OCI-LY7 (cell line): ENCODE measurements around the gene INTS1. TPM values are rescaled to one million over a fixed set of nuclear protein-coding genes. Genes with fewer than 3 reads are reported as not detected.

Experiments
- BruUV-seq: library from RNA; stranded (reverse); fragments of 400-500 nt; replicated peaks from 2 replicates; lab custom pipeline; 2021; lab: Mats Ljungman, UMichigan
- CTCF ChIA-PET: fragments of 300-600 bp; sonication (Branson Sonifier 250); formaldehyde crosslinking; loops from one replicate; lab custom pipeline; 2022; ENCODE audit warnings: antibody characterized with exemption; ENCODE audit not compliant: unreplicated experiment; lab: Charles Lee
- POLR2A ChIA-PET: fragments of 300-600 bp; sonication (Branson Sonifier 250); formaldehyde crosslinking; loops from one replicate; lab custom pipeline; 2022; ENCODE audit warnings: antibody characterized with exemption; lab: Charles Lee
- DNase-seq: peaks from one replicate; pipeline ENCODE4 v3.0.0-alpha.2; 2015; ENCODE audit warnings: low spot score
- H2AFZ ChIP-seq: fragments of 200-600 bp; sonication (generic), shearing (Covaris generic); 2 replicates; pipeline ENCODE4 v1.6.1; 2014; ENCODE audit warnings: mild to moderate bottlenecking, antibody characterized with exemption, low read length, moderate library complexity
- H3K27ac ChIP-seq: fragments of 200-600 bp; sonication (generic); 2 replicates; pipeline ENCODE4 v1.5.1; 2014; ENCODE audit warnings: mixed run types, low read depth, mild to moderate bottlenecking, moderate library complexity, low read length, inconsistent platforms; ENCODE audit not compliant: poor library complexity, severe bottlenecking
- H3K36me3 ChIP-seq: fragments of 200-600 bp; sonication (generic); 2 replicates; pipeline ENCODE4 v1.6.1; 2014; ENCODE audit warnings: mild to moderate bottlenecking, antibody characterized with exemption, low read length, moderate library complexity, mixed read lengths; ENCODE audit not compliant: insufficient read depth
- H3K4me1 ChIP-seq: fragments of 200-600 bp; sonication (generic); 2 replicates; pipeline ENCODE4 v1.5.1; 2014; ENCODE audit warnings: mild to moderate bottlenecking, low read length; ENCODE audit not compliant: insufficient read depth, poor library complexity, severe bottlenecking
- H3K4me2 ChIP-seq: fragments of 200-600 bp; sonication (generic); 2 replicates; pipeline ENCODE4 v1.6.1; 2014; ENCODE audit warnings: mild to moderate bottlenecking, low read length
- H3K4me3 ChIP-seq: fragments of 200-600 bp; sonication (generic); 2 replicates; pipeline ENCODE4 v1.5.1; 2014; ENCODE audit warnings: mild to moderate bottlenecking, low read depth, low read length; ENCODE audit not compliant: poor library complexity, severe bottlenecking
- H3K79me2 ChIP-seq: fragments of 200-600 bp; sonication (generic); 2 replicates; pipeline ENCODE4 v1.6.1; 2016; ENCODE audit warnings: low read depth, mild to moderate bottlenecking, low read length, moderate library complexity, mixed read lengths; ENCODE audit not compliant: insufficient read depth
- H3K9me2 ChIP-seq: fragments of 200-600 bp; sonication (generic); 2 replicates; pipeline ENCODE4 v1.6.1; 2016; ENCODE audit warnings: mild to moderate bottlenecking, low read length, mixed read lengths; ENCODE audit not compliant: insufficient read depth
- H3K9me3 ChIP-seq: fragments of 200-600 bp; sonication (generic); 2 replicates; pipeline ENCODE4 v1.6.1; 2014; ENCODE audit warnings: mild to moderate bottlenecking, mixed run types, low read length, mixed read lengths
- H4K20me1 ChIP-seq: fragments of 200-600 bp; sonication (generic); 2 replicates; pipeline ENCODE4 v1.6.1; 2014; ENCODE audit warnings: mild to moderate bottlenecking, antibody characterized with exemption, low read length, moderate library complexity, mixed read lengths; ENCODE audit not compliant: insufficient read depth
- CTCF ChIP-seq: fragments of 200-600 bp; sonication (generic); conservative IDR thresholded peaks from 2 replicates; pipeline ENCODE4 v1.5.1; 2014; ENCODE audit warnings: mild to moderate bottlenecking, antibody characterized with exemption, low read length, moderate library complexity, mixed read lengths
- EZH2phosphoT487 ChIP-seq: fragments of 200-600 bp; sonication (generic); IDR thresholded peaks from 2 replicates; pipeline ENCODE4 v1.6.1; 2018; ENCODE audit warnings: low read depth, borderline replicate concordance, mild to moderate bottlenecking, mixed run types, antibody characterized with exemption, low read length, moderate library complexity, mixed read lengths
- intact Hi-C: fragments of 100-400 bp; cut with micrococcal nuclease; formaldehyde crosslinking; loops from one replicate; pipeline ENCODE4 v1.10.0; 2022; ENCODE audit not compliant: unreplicated experiment
- total RNA-seq, 2 experiments: library from RNA; depleted of rRNA in 1 of 2; stranded (reverse); fragments of >200 nt in 1 of 2; shearing (Covaris generic) in 1 of 2; gene quantifications; 2 replicates each; pipeline ENCODE4 v1.2.3, GENCODE V29; 2014 to 2022

The INTS1 gene
- total RNA-seq, 2 experiments from 2014 or later = 83.6 to 188 TPM

GRCh38 chr7:1464694-1465093 lies 39.5 kb downstream of the INTS1 start:
- Histone ChIP-seq H3K9me3 (no peaks in the 10 kb centered on the region), H3K4me1 (peaks cover 6% of the 10 kb centered on the region), H3K4me3 (no peak overlapping the region), H4K20me1 (no peaks in the 10 kb centered on the region), H3K79me2 (no peaks in the 10 kb centered on the region), H3K9me2 (no peaks in the 10 kb centered on the region), H3K4me2 (no peak overlapping the region), H2AFZ (no peak overlapping the region), H3K36me3 (no peaks in the 10 kb centered on the region), H3K27ac (no peak overlapping the region)
- CTCF ChIA-PET = no interaction called here
- TF ChIP-seq CTCF (no peak), EZH2phosphoT487 (no peak)
- intact Hi-C loops = no loop called here
- no TSS peak for BruUV-seq
- no peak for DNase-seq
- POLR2A ChIA-PET = no interaction called here

- peaks cover 6% of the 10 kb centered on the region for H3K4me1 ChIP-seq
- POLR2A ChIA-PET = interaction anchor here (0.5 kb wide), 1 partner anchor 103 kb away, joined by 3 read pairs; no protein-coding TSS in a partner anchor
- TF ChIP-seq CTCF (no peak), EZH2phosphoT487 (no peak)
- H4K20me1 ChIP-seq = no peaks in the 10 kb centered on the region
- no peak overlapping the region for H3K4me3 ChIP-seq
- DNase-seq = no peak
- no peaks in the 10 kb centered on the region for H3K9me2 ChIP-seq
- no TSS peak for BruUV-seq
- no peak overlapping the region for H3K27ac ChIP-seq
- H2AFZ ChIP-seq = no peak overlapping the region
- H3K36me3 ChIP-seq = no peaks in the 10 kb centered on the region
- H3K79me2 ChIP-seq = no peaks in the 10 kb centered on the region
- no peak overlapping the region for H3K4me2 ChIP-seq
- intact Hi-C loops = no loop called here
- no peaks in the 10 kb centered on the region for H3K9me3 ChIP-seq
- CTCF ChIA-PET = no interaction called here
Observed at GRCh38 chr7:1463676-1464223, 40.4 kb downstream of the INTS1 start.

GRCh38 chr7:1461646-1462375 lies 42.4 kb downstream of the INTS1 start:
- no peak for DNase-seq
- no peaks in the 10 kb centered on the region for H3K9me3 ChIP-seq
- TF ChIP-seq CTCF (no peak), EZH2phosphoT487 (no peak)
- CTCF ChIA-PET = interaction anchor here (0.6 kb wide), 1 partner anchor 99 kb away, joined by 3 read pairs; no protein-coding TSS in a partner anchor
- peaks cover 12% of the 10 kb centered on the region for H3K4me1 ChIP-seq
- no peaks in the 10 kb centered on the region for H3K79me2 ChIP-seq
- intact Hi-C loops = no loop called here
- no peak overlapping the region for H3K4me2 ChIP-seq
- no peaks in the 10 kb centered on the region for H4K20me1 ChIP-seq
- POLR2A ChIA-PET = no interaction called here
- no peak overlapping the region for H3K27ac ChIP-seq
- no peak overlapping the region for H2AFZ ChIP-seq
- no peak overlapping the region for H3K4me3 ChIP-seq
- no peaks in the 10 kb centered on the region for H3K36me3 ChIP-seq
- H3K9me2 ChIP-seq = no peaks in the 10 kb centered on the region
- BruUV-seq = no TSS peak
